Thyroid gland (tissue), 4 donors: ENCODE data around the gene IL31RA. TPM values are rescaled to one million over a fixed set of nuclear protein-coding genes. Genes with fewer than 3 reads are reported as not detected.

ENCODE experiments used
- DNase-seq, 2 donors: peaks; one replicate each; pipeline ENCODE4 v3.0.0-alpha.2; 2019
- H3K27ac ChIP-seq, 3 donors: fragments of 200-600 bp; sonication (generic); 1 replicate in 2 of 3; 2 replicates in 1 of 3; pipeline ENCODE4 v1.5.1; 2016 to 2019; ENCODE audit warnings: mild to moderate bottlenecking in 1 of 3, moderate library complexity in 1 of 3
- H3K27me3 ChIP-seq: fragments of 200-600 bp; sonication (generic); one replicate; pipeline ENCODE4 v1.5.1; 2019
- H3K36me3 ChIP-seq, 2 donors: fragments of 200-600 bp; sonication (generic); one replicate each; pipeline ENCODE4 v1.5.1; 2016 to 2019
- H3K4me1 ChIP-seq, 2 donors: fragments of 200-600 bp; sonication (generic); one replicate each; pipeline ENCODE4 v1.5.1; 2017 to 2019
- H3K4me3 ChIP-seq, 3 donors: fragments of 200-600 bp; sonication (generic); replicated peaks in 1 of 3; 1 replicate in 2 of 3; 2 replicates in 1 of 3; pipeline ENCODE4 v1.5.1; 2016; ENCODE audit warnings: mild to moderate bottlenecking in 1 of 3
- H3K9me3 ChIP-seq: fragments of 200-600 bp; sonication (generic); one replicate; pipeline ENCODE4 v1.5.1; 2017
- POLR2A ChIP-seq, 2 donors: fragments of 450-650 bp; IDR thresholded peaks; one replicate each; pipeline ENCODE4 v1.6.1; 2017; ENCODE audit warnings: antibody characterized with exemption in 2 of 2, mild to moderate bottlenecking in 2 of 2, moderate library complexity in 1 of 2
- WGBS, 2 donors: methylation state at CpG; one replicate each; pipeline ENCODE4 v1.1.5; 2017; 5-methylcytosine and 5-hydroxymethylcytosine counted together
- intact Hi-C: fragments of 100-400 bp; cut with DNase I; formaldehyde crosslinking; loops from one replicate; pipeline ENCODE4 v1.15.1; 2023
- total RNA-seq, 4 donors: library from RNA; depleted of rRNA; stranded (reverse); fragments of >200 nt; gene quantifications; one replicate each; pipeline ENCODE4 v1.2.3, GENCODE V29; 2016
- TF ChIP-seq, protein P1 (sequence below), 6 experiments: fragments of 200-600 bp in 3 of 6; fragments of 450-650 bp in 3 of 6; sonication (generic) in 3 of 6; IDR thresholded peaks; one replicate each; pipeline ENCODE4 v1.5.1; 2016 to 2019; ENCODE audit warnings: antibody characterized with exemption in 6 of 6, mild to moderate bottlenecking in 2 of 6, inconsistent platforms in 1 of 6, moderate library complexity in 1 of 6

The IL31RA gene
- total RNA-seq, 4 donors from 2014 or later: not detected

DNA sequence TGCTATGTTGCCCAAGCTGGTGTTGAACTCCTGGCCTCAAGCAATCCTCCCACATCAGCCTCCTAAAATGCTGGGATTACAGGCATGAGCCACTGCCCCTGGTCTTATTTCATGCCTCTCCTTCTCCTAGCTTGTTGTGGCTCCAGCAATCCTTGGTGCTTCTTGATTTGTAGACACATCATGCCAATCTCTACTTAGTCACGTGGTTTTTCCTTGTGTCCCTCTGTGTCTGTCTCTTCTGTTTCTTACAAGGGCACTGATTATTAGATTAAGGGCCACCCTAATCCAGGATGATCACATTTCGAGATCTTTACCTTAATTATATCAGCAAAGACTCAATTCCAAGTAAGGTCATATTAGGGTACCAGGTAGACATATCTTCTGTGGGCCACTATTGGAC lies 9.2 kb upstream of the IL31RA start:
- Histone ChIP-seq H3K9me3 (no peaks in the 10 kb centered on the region), H3K36me3 (no peaks in the 10 kb centered on the region), H3K27me3 (no peaks in the 10 kb centered on the region), H3K27ac (no peak overlapping the region), H3K4me3 (no peak overlapping the region), H3K4me1 (no peaks in the 10 kb centered on the region)
- intact Hi-C loops: no loop called here
- DNase-seq: no peak
- WGBS, 2 donors: 82 to 87% methylated on average over 2 of the region's 2 CpGs
- TF ChIP-seq, protein P1, sequence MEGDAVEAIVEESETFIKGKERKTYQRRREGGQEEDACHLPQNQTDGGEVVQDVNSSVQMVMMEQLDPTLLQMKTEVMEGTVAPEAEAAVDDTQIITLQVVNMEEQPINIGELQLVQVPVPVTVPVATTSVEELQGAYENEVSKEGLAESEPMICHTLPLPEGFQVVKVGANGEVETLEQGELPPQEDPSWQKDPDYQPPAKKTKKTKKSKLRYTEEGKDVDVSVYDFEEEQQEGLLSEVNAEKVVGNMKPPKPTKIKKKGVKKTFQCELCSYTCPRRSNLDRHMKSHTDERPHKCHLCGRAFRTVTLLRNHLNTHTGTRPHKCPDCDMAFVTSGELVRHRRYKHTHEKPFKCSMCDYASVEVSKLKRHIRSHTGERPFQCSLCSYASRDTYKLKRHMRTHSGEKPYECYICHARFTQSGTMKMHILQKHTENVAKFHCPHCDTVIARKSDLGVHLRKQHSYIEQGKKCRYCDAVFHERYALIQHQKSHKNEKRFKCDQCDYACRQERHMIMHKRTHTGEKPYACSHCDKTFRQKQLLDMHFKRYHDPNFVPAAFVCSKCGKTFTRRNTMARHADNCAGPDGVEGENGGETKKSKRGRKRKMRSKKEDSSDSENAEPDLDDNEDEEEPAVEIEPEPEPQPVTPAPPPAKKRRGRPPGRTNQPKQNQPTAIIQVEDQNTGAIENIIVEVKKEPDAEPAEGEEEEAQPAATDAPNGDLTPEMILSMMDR (IDR thresholded peaks at IDR 0.05): no peak
- no peak for TF ChIP-seq POLR2A (IDR thresholded peaks at IDR 0.05)

GRCh38 chr5:55847837-55848236 lies 3.3 kb upstream of the IL31RA start:
- no peak for DNase-seq

DNA sequence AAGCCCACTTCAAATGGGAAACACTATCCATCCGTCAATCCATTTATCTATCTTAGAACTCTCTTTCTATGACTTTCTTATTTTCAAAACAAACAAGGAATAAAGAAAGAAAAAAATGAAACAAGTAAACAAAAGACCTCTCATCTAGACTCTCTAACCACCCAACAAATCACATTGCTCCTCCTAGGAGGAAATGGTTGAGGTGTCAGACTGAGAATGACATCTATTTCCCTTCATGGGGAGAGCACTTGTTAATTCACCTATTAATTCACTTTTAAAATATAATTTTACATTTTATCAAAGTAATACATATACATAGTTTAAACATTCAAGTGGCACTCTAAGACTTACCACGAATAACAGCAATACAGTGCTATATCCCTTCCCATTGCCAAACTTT lies 2.4 kb upstream of the IL31RA start:
- WGBS, 2 donors: 78 to 79% methylated on average over 2 of the region's 2 CpGs
- no peaks in the 10 kb centered on the region for H3K36me3 ChIP-seq
- H3K27ac ChIP-seq: no peak overlapping the region
- H3K4me3 ChIP-seq: no peak overlapping the region
- no peaks in the 10 kb centered on the region for H3K4me1 ChIP-seq
- no peak for DNase-seq
- no peaks in the 10 kb centered on the region for H3K27me3 ChIP-seq
- intact Hi-C loops: no loop called here
- TF ChIP-seq, protein P1 (IDR thresholded peaks at IDR 0.05): no peak
- TF ChIP-seq POLR2A (IDR thresholded peaks at IDR 0.05): no peak
- H3K9me3 ChIP-seq: no peaks in the 10 kb centered on the region

More at GRCh38 chr5:55847837-55848236, 3.3 kb upstream of the IL31RA start:
- no peak overlapping the region for H3K4me3 ChIP-seq
- WGBS, 2 donors: 88 to 92% methylated on average over 1 of the region's 1 CpG
- H3K27ac ChIP-seq: no peak overlapping the region
- H3K36me3 ChIP-seq: no peaks in the 10 kb centered on the region
- no peaks in the 10 kb centered on the region for H3K9me3 ChIP-seq
- no peaks in the 10 kb centered on the region for H3K4me1 ChIP-seq
- TF ChIP-seq POLR2A (IDR thresholded peaks at IDR 0.05): no peak
- TF ChIP-seq, protein P1 (IDR thresholded peaks at IDR 0.05): no peak
- H3K27me3 ChIP-seq: no peaks in the 10 kb centered on the region
- intact Hi-C loops: no loop called here

- intact Hi-C loops: no loop called here
- no peak overlapping the region for H3K27ac ChIP-seq
- TF ChIP-seq, protein P1 (IDR thresholded peaks at IDR 0.05): no peak
- no peak for TF ChIP-seq POLR2A (IDR thresholded peaks at IDR 0.05)
- H3K4me3 ChIP-seq: no peak overlapping the region
- no peaks in the 10 kb centered on the region for H3K4me1 ChIP-seq
- 86 to 92% methylated on average over 2 of the region's 2 CpGs for WGBS, 2 donors
- H3K9me3 ChIP-seq: no peaks in the 10 kb centered on the region
- no peaks in the 10 kb centered on the region for H3K36me3 ChIP-seq
- no peak for DNase-seq
- no peaks in the 10 kb centered on the region for H3K27me3 ChIP-seq
These were observed 470 bp downstream of the IL31RA start for GRCh38 chr5:55851675-55851979.

DNA sequence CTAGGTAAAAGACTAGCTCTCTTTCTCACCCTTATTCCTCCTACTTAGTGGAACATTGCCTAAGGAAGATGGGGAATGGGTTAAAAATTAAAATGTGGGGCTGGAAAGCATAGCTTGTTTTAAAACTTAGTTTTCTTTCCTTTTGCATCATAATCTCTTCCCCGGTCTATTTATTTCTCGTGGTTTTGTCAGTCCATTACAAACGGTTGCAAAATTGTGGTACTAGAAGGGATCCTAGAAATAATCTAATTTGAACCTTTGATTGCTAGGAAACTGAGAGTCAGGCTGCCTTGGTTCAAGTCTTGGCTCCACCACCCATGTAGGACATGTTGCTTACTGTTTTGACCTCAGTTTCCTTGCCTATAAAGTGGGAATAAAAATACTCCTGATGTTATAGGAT lies 1.3 kb downstream of the IL31RA start:
- H3K4me1 ChIP-seq: no peaks in the 10 kb centered on the region
- H3K27me3 ChIP-seq: no peaks in the 10 kb centered on the region
- 72 to 90% methylated on average over 3 of the region's 3 CpGs for WGBS, 2 donors
- DNase-seq: no peak
- H3K27ac ChIP-seq: no peak overlapping the region
- H3K9me3 ChIP-seq: no peaks in the 10 kb centered on the region
- TF ChIP-seq, protein P1 (IDR thresholded peaks at IDR 0.05): no peak
- no peak for TF ChIP-seq POLR2A (IDR thresholded peaks at IDR 0.05)
- H3K36me3 ChIP-seq: no peaks in the 10 kb centered on the region
- H3K4me3 ChIP-seq: no peak overlapping the region
- intact Hi-C loops: no loop called here
